CD4-positive, alpha-beta T cell treated with Interleukin-4 for 1 hour (primary cell): ENCODE data around the gene EVX2.

Source experiments
- DNase-seq, 2 donors: peaks; one replicate each; pipeline ENCODE4 v3.0.0-alpha.2; 2020 to 2022

EVX2 gene

DNA sequence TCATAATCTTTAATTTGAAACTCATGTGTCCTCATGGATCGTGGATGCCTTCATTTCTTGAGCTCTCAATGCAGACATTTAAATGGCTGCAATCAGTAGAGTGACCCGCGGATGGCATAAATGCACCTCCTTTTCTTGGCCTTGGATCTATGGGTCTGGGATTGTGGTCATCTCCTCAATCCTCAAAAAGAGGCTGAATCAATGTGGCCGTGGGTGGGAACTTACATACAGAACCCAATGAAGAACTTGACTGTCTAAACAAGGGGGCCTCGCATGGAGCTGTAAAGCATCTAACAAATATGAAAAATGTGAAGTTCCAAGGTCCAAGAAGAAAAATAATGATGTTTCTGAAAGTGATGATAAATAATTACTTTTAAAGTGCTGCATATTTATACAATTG, 11.7 kb upstream of the EVX2 start:
- DNase-seq = no peak

DNA sequence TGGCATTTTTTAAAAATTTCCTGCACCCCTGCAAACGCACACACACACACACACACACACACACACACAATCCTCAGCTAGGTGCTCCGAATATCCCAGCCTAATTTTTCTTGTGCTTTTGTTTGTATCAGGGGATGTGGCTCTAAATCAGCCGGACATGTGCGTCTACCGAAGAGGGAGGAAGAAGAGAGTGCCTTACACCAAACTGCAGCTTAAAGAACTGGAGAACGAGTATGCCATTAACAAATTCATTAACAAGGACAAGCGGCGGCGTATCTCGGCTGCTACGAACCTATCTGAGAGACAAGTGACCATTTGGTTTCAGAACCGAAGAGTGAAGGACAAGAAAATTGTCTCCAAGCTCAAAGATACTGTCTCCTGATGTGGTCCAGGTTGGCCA, 10.6 kb upstream of the EVX2 start:
- DNase-seq = peak in 1 of 2 donors; percentile 4

DNA sequence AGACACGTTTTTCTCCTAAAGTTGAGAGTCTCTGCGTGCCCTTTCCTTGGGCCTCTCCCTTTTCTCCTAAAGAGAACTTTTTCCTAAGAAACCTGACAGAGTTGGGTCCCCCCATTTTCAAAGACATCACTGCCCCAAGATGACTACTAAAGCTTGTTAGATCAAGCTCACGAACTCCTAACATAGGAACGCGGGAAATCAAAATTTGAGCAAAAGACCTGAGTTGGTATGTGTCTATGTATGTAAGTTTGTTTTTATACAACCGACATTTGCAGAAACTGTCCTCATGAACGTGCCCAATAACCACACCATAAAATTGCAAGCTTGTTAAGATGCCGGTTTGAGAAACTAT, 10.1 kb upstream of the EVX2 start:
- no peak for DNase-seq

DNA sequence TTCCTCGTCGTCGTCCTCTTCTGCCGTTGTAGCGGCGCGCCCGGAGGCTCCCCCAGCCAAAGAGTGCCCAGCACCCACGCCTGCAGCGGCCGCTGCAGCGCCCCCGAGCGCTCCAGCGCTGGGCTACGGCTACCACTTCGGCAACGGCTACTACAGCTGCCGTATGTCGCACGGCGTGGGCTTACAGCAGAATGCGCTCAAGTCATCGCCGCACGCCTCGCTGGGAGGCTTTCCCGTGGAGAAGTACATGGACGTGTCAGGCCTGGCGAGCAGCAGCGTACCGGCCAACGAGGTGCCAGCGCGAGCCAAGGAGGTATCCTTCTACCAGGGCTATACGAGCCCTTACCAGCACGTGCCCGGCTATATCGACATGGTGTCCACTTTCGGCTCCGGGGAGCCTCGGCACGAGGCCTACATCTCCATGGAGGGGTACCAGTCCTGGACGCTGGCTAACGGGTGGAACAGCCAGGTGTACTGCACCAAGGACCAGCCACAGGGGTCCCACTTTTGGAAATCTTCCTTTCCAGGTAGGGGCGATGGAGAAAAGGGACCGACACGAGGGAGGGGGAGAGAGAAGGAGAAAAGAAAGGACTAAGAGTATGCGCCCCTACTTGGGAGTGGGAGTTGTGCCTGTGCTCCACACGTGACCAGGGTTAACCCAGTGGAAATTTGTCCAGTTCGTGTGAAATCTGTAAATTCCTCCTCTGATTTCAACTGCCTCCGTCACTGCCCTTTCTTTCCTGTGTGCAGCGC, 9.6 kb upstream of the EVX2 start:
- peak in 1 of 2 donors; percentile 2 for DNase-seq

DNA sequence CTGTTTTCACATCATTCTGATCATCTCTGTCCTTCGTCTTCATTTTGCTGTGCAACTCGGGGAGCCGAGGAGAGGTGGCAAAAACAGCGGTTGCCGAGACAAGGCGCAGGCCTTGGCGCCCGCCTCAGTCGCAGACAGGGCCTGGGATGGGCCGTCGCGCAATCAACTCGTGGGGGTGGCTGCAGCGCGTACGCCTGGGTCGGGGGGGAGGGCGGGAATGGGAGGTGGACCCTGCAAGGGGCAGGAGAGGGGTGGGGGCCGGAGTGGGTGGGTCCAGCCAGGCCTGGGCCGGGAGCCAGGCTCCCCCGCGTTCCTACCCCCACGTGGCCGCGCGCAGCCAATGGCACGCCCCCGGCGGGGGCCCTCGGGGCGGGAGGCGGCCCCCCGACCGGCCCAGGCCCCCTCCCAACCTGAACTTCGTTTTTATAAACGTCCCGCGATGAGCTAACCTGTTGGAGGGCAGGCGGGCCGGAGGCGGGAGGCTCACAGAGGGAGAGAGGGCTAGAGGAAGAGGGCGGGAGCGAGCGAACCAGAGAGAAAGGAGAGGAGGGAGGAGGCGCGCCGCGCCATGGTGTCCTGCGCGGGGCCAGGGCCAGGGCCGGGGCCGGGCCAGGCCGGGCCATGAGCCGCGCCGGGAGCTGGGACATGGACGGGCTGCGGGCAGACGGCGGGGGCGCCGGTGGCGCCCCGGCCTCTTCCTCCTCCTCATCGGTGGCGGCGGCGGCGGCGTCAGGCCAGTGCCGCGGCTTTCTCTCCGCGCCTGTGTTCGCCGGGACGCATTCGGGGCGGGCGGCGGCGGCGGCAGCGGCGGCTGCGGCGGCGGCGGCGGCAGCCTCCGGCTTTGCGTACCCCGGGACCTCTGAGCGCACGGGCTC, 8.7 kb upstream of the EVX2 start, which contains the start of gene HOXD13:
Gene HOXD13, plus strand, starts transcription at position 452 of the 875 bp plus-strand sequence. Its CDS starts 170 bp downstream, at position 622.
- peak in 1 of 2 donors; percentile 7 for DNase-seq

DNA sequence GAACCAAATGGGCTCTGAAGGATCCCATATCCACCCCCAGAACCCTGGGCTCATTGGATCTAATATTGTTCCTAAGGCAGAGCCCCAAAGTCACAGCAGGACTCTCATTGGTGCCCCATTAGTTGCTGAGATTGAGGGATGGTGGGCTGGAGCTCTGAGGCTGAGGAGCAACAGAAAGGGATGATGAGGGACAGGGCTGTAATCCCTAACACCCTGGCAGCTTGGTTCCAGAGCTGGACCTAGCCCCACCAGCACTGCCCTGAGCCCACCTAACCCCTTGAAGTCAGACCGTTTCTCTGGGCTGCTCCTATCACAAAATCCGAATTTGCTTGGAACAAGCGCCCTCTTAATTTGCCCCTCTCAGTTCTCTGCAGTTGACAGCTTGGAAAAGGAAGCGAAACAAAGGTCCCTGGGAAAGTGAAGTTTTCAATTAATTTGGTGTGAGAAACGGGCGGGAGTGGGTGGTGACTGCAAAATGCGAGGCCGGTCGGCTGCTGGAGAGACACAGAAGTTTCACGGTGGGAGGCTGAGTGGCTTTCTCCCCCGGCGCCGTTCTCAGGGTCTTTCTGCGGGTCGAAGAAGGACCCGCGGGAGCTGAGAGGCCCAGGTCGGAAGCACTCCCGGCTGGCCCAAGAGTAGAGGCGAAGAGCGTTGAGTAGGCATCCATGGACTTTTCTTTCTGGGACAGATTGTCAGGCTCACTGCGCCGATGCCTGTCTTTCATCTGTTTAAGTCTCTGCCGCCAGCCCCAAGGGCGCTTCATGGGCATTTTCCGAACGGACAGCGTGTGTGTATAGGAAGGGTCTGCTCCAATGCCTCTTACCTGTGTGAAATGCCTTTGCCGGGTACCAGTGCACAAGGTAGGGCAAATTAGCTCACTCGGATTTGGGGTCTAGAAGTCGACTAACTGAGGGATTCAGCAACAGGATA, 7.8 kb upstream of the EVX2 start:
- DNase-seq = peak in 1 of 2 donors; percentile 7

DNA sequence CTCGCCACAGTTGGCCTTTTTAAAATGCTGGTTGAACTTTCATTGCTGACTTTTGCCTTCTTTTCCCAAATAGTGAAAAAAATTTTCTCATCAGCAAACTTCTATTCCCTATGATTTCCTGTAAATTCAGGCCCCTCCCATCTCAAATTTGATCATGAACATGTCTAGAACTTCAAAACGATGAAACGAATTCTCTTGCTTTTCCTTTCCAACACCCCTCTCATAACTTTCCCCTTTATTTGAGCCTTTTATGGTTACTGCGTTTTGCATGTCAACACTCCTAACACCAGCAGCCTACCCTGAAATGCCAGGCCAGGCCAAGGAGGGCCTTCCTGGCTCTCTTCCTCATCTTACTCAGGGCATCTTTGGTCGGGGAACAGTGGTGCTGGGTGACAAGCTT, 7.1 kb upstream of the EVX2 start:
- no peak for DNase-seq

DNA sequence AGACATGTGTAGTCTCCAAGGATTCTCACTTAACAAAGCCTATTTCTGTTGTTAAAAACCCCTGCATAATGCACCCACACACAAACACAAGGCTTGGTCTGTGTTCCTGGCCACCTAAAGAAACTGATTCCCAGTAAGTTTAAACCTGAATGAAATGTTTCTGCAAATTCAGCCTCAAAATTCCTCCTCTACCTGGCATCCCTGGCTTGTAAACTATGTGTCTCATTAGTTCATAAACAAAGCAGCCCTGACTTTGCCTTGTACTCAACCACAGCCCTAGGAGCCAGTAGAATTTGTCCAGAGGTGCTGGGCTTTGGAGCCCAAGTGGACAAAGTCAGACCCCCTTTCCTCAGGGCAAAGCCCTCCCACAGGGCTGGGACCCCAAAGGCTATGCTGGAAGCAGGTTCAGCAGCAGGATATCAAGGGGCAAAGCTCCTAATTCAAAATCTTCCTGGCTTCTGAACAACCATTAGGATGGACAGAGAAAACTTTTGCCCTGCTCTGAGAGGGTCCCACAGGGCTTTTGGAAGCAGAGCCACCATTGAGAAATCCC, 6.2 kb upstream of the EVX2 start:
- no peak for DNase-seq

DNA sequence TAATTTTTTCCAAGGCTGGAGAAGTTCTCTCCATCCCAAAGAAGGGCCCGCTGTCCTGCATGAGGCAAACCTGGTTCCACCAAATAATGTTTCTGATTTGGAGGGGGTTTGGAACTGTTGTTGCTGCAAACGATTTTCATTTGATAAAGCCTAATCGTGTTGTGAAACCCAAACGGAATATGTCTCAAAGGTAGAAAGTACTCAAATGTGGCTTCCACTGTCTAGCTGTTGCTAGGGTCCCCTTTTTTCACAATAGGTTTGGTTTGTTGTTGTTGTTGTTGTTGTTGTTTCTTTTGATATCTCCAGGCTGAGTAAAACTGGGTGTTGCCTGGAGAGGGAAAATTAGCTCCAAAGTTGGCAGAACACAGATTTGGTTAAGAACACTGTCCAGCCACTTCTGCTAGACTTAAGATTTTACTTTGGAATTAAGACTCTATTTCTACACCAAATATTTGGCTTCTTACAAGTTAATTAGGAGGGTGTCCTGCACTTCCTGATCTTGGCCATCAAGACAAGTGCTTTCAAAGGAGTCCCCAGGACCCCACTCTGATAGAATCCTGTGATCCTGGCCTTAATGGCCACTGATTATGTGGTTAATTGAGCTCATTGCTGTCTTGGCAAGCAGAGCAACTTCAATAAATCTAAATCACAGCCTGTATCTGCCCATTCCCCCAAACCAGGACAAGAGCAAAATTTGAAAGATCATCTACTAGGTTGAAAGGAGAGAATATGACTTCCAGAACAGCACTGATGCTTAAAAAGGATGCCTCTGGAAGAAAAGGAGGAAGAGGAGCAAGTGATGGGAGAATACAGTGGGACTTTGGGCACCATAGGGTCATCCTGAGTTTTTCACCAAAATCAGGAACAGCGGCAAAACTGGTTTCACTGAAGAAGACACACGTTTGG, 5.4 kb upstream of the EVX2 start:
- no peak for DNase-seq

DNA sequence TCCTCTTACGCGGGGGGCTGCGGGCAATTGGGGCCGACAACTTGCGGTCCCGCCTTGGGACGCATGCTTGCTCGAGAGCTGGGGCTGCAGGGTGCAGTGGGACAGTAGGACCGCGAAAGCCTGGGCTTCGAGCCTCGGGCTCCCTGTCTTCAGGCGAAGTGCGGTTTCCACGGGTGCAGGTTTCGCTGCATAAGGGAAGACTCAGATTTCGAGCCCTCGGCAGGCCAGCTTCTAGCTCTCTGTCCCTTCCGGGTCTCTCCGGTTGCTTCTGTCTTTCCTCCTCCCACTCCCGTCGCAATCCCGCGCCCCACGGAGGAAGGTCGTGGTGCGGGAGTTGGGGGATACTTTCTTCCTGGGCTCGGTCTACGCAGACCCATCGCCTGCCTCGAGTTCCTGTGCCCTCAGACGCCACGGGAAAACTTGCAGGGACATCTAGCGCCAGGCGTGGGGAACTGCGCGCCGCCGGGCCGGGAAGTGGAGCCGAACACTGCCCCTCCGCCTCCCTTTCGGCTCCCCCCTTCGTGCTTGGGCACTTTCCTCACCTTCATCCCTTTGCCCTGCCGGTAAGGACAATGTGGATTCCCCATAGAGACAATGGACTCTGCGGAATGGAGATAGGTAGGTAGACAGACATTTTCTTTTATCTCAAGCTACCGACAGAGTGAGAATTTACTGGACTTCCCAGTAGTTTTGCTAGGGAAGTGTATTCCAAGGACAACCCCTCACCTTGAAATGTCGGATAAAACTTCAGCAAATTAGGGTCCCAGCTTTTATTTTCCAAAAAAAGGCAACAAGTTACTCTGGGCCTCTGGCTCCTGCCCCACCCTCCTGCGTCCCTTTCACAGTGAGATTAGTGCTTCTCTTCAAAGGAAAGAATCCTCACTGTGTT, 4.5 kb upstream of the EVX2 start:
- peak in 1 of 2 donors; percentile 29 for DNase-seq

DNA sequence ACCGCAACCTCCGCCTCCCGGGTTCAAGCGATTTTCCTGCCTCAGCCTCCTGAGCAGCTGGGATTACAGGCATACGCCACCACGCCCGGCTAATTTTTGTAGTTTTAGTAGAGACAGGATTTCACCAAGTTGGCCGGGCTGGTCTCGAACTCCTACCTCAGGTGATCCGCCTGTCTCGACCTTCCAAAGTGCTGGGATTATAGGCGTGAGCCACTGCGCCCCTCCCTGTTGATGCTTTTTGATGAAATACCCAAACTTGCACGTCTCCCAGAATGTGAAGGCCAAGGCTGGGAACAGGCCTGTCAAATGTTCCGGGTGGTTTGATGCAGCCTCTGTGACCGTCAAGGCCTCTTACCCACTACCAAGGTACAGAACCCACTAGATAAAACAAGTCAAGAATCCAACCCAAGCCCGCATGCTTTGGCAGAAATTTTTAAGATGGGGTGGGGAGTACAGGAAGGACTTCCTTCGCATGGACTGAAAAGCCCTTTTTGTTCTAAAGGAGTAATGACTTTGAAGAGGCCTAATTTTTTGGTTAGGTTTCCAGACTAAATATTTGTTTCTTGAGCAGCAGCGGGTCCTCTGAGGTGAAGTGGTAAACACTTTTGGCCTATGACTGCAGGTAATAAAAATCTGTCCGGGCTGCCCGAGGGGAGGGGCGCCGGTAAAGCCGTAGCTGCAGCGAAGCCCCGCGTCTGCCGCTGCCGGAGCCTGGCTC, 3.7 kb upstream of the EVX2 start:
- DNase-seq = no peak

DNA sequence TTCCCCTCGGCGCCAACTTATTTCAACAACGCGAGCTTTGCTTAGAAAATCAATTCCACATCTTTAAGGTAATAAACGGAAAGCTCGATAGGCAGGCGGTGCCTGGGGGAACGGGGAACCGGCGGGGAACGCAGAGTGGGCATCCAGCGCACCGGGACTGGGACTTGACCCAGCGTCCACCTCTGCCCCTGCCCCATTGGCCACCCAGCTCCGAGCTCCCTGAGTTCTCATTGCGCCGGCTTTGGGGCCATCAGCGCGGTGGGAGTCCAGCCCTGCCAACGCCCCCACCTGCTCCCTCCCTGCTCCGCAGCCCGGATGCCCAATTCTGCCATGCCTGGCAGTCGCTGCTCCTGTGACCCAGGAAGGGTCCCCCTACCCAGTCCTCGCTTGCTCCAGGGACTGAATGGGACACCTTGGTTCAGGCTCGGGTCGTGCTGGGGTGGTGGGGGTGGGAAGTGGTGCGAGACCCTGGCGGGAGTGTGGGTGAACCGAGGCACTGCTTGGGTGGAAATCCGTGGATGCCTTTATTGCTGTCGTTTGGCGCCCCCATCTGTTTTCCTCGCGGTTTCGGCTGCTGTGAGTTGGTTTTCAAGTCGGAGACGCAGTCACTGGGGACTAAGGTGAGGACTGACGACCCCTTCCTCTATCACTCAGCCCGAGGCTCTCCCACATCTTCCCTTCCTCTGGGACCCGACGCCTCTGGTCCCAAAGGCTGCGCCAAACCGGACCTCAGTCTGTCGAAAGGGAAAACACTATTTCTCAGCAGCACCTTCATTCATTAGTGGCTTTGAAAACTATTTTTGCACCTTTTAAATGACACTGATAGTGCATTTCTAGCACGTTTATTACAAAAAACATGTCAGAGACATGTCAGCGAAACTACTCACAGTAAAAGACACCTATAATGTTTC, 2.4 kb upstream of the EVX2 start:
- DNase-seq = no peak

DNA sequence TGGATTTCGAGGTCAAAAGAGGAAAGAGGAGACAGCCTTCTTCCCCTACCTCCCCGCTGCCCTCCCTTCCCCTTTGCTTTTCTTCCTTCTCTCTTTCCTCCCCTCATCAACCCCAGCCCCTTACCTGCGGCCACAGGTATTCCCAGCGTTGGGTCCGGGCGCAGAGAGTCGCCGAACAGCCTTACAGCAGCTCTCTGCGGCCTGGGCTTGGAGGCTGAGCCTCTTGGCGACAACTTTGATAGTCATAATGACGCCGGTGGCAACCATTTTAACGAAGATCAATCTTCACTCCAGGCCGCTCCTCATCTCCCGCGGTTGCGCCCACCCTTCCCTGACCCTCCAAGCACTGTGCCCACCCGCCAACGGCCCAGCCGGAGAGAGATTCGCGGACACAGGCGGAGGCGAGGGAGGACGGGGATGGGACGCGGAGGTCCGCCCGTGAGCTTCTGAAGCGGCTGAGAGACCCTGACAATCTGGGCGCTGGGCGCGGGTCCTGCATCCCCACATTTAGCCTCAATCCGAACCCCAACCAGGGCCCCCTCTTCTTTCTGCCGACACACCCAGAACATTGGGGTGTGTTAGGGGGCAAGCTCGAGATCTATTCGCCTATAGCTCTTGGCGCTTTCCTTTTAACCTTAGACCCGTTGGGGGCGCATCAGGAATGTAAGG, 1.5 kb upstream of the EVX2 start:
- no peak for DNase-seq

DNA sequence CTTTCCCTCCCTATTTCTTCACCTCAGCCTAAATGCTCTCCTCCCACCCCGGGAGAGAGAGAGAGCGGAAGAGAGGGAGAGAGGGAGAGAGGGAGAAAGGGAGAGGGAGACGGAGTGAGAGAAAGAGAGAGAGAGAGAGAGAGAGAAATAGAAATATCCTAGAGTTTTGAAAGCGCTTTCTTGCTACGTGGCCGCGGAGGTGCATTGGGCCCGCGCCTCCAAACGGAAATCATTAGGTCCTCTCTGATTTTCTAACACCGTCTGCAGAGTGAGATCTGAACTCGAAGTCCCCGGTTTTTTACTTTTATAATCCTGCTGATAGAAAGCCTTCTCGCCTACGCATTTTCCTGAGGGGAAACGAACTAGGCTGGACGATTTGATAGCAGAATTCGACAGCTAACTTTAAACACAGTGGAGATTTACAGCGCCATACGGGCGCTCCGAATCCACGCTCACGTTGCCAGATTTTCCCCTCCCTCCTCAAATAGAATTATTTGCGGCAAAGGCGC, 903 bp upstream of the EVX2 start:
- DNase-seq = no peak

DNA sequence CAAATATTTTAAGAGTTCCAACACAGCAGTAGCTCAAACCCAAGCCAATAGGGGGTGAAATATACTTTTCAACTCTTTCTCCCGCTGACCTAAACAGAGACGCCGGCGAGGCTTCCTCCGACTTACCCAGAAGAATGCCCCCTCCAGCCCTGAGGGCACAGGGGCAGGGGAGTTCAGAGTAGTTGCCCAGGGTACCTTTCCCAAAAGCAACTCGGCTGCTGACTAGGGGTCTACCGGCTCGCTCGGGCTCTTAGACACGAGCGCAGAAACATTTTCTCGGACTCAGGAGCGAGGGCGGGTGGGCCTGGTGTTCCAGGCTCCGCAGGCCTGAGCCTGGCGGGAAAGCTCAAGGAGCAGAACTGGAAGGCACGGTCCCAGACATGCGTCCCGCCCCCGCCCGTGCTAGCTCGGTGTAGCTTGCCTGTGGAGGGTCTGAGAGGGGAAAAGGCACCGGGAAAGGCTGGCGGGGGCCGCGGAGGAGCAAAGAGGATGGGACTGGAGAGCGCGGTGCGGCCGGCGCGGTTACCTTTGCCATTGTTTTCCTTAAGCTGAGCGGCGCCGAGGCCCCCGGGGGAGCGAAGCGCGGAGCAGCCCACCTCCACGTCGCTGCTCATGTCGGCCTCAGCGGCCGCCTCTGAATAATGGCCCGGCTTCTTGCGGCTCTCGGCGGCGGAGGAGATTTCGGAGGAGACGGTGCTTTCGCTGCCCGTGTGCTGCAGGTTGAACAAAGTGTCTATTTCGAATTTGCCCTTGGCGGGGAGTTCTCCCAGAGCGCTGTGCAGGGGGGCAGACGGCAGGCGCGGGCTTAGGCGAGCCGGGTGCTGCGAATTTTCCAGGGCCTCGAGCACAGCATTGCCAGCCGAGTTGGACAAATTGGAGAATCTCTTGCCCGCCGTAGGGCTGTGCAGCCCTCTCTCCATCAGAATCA, 674 bp downstream of the EVX2 start:
- DNase-seq = no peak

DNA sequence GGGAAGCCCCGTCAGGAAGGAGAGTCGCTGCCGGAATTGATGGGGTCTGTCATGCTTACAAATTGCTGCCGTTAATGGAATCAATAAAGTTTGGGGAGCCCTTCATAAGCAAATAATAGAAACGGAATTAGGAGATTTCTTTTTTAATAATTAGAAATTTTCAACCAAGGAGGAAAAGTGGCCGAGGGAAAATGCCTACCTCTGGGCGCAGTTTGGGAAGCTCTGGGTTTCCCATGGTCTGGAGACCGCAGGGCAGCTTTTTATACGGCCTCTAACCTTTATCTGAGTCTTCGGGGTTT, 1.3 kb downstream of the EVX2 start:
- no peak for DNase-seq
